GM19025 (cell line): ENCODE measurements around the gene KIAA1217.
A peak's percentile ranks its signal among the peaks of the same experiment; 100 is the strongest.

ENCODE experiments used
- ATAC-seq: cut with Tn5 transposase; IDR thresholded peaks from one replicate; pipeline ENCODE4 v1.9.1; 2021; ENCODE audit warnings: mild to moderate bottlenecking, low read depth, moderate library complexity; ENCODE audit not compliant: unreplicated experiment

Gene KIAA1217

DNA sequence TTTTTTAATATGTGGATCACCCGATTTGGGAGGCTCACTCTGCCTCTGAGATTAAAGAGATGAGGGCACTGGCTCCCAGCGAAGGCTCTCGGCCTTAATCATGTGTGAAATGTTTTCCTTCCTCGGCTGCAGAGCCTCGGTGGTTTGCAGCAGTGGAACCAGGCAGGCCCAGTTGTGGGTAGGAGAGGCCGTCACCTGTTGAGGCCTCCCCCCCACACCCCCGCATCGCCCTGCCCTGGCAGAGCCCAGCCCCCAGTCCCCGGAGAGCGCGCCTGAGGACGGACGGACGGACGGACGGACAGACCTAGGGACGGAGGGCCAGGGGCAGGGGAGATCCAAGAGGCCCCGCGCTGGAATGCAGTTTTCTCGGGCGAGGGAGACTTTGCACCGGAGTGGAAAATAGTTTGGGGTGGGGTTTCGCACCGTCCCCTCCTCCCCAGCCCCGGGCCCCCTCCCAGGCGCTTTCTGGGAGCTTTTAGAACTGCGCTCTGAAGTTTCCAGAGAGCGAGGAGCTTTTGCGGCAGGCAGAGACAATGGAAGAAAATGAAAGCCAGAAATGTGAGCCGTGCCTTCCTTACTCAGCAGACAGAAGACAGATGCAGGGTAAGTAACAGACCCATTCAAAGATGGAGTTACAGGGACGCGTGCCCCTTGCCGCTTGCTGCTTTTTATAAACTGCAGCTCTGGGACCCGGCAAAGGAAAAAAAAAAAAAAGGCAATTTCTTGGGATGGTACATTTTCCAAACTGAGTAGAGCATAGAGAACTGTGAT, at the start of gene KIAA1217:
Gene KIAA1217 (plus strand): TSS at position 478 of the 771 bp plus-strand sequence. CDS start 56 bp downstream, at position 534.
- ATAC-seq, result peak; percentile 18

DNA sequence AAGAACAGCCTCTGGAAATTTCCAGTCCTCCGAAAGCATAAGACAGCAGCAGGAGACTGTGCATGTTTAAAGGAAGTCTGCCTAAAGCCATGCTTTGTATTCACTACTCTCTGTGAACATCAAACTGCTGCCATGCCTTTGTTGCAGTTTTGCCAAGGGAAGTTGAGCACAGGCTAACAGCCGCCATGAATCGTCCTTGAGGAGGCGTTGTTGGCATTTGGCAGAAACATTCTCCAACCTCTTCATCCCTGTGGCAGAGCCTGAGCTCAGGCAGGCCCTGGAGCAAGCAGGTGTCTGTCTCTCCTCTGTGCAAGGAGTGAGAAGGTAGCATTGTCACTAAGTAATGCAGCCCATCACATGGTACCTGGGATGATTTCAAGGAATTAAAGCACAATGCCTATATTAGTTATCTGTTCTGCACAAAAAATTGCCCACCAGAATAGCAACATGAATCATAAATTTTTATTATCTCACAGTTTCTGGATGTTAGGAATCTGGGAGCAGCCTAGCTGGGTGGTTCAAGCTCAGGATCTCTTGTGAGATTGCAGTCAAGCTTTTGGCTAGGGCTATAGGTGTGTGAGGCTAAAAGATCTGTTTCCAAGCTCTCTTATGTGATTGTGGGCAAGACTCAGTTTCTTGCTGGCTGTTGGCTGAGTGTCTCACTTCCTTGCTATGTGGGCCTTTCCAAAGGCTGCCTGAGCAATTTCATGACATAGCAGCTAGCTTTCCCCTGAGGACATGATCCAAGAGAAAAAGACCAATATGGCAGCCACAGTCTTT, 46.5 kb upstream of the KIAA1217 start:
- no peak for ATAC-seq

DNA sequence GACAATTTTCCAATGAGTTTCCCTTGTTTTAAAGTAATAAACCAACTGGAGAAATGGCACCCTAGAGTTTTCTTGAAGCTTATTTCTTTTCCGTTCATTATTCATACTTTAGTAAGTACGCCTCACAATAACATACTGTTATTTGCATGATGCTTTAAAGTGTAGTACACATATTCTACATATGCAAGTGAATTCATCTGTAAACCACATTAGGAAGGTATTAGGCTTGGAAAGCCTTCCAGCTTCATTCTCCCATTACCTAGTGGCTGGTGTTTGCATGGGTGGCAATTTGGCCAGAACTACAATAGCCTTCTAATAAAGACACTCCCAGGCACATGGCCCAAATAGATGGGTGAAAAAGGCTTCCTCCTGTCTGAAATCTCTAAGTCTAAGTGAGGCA, 45.5 kb upstream of the KIAA1217 start:
- ATAC-seq, result no peak

DNA sequence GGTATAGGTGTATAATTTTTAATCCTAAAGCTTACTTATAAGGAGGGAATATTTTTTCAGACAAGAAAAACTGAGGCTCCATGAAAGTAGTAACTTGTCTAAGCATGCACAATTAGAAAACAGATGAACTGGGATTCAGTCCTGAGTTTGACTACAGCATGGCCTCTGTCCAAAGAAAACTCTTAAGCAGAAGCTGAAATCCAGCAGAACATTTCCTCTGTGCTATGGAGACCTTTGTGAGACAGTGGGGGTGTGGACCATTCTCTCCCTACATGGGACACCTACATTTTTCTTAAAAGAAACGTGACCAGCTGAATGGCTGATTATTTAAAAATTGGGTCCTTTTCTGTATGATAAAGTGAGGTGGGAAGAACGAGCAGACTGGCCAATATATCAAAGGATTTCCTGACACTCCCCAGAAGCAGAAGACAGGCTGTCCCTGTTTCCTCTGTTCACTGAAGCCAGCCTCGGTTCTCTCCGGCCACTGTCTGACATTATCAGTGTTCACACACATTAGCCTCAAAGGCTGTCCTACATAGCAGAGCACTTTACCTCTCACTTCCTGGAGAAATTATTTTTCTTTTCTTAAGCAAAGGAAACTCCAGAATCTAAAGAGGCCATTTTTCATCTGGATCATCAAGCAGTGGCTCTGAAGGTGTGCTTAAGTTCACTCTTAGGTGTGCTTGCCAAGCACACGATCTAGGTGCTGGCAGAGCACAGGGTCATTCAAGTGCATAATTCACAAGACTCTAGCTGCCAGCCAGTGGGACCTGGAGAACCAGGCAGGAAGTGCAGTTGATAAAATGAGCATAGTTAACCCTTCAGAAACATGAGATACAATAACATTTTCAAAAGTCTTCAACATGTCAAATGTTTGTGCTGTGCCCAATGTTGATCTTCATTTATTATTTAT, 40.4 kb upstream of the KIAA1217 start:
- no peak for ATAC-seq

- ATAC-seq, result no peak
Observed at GRCh38 chr10:24170199-24170598, 38.7 kb upstream of the KIAA1217 start.

DNA sequence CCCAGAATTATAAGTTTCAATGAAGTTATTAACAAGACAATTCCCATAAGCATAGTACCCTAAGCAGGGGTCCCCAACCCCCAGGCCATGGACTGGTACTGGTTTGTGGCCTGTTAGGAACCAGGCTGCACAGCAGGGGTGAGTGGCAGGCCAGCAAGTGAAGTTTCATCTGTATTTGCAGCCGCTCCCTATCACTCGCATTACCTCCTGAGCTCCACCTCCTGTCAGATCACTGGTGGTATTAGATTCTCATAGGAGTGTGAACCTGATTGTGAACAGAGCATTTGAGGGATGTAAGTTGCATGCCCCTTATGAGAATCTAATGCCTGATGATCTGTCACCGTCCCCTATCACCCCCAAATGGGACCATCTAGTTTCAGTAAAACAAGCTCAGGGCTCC, 36.0 kb upstream of the KIAA1217 start:
- ATAC-seq, result no peak

- no peak for ATAC-seq
Observed at GRCh38 chr10:24174014-24174413, 34.9 kb upstream of the KIAA1217 start.

DNA sequence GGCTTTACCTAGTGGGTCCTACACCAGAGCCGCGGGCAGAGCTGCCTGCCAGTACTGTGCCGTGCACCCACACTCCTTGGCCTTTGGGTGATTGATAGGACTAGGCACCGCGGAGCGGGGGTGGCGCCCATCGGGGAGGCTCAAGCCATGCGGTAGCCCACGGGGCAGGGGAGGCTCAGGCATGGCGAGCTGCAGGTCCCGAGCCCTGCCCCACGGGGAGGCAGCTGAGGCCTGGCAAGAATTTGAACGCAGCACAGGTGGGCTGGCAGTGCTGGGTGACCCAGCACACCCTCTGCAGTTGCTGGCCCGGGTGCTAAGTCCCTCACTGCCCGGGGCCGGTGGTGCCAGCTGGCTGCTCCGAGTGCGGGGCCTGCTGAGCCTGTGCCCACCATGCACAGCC, 32.3 kb upstream of the KIAA1217 start:
- no peak for ATAC-seq

GRCh38 chr10:24177636-24178035, 31.3 kb upstream of the KIAA1217 start:
- ATAC-seq, result no peak

DNA sequence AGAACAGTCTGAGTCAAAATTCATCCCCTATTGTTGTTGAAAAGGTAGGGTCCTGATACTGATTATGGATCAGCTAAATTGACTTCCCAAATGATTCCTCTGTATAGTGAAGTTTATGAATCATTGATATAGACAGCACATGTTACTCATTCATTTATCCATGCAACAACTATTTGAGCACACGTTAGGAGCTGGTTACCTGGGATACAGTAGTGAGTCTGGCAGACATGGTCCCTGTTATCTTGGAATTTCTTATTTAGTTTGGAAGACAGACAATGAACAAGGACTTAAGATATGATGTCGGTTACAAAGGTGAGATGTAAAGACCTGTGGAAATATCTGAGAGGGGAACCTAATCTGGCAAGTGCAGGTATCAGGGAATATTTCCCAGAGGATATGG, 28.0 kb upstream of the KIAA1217 start:
- ATAC-seq, result no peak

DNA sequence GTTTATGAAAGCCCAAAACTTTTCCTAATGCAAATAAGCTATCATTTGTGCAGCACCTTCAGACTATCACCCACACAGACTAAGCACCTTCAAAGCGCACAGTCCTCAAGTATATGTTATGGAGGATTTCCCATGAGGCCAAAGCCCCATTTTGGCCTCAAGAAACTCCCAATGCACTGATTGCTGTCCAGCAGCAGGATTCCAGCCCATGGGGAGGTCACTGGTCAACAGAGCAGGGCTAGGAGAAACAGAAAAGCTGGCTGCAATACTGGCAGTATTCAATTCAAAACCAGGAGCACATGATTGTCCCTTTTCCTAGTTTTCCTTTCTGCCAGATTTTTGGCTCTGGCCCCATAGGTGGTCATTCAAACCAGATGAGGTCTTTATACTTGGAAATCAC, 24.5 kb upstream of the KIAA1217 start:
- ATAC-seq, result no peak

DNA sequence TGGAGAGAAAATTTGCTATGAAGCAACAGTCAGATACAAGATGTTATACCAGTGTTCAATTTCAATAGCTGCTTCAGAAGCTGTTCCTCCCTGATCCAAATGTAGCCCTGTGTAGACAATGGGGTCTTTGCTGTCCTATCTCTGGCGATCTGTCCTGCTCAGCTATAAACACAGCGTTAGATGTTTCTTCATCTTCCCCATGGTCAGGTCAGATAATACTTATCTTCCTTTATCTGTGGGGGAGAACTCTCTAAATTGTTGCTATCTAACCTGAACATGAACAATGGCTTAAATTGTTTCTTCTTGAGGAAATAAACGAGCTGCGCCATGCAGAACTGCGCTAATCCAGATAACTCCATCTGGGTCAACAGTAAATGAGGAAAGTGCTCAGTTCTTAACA, 15.6 kb upstream of the KIAA1217 start:
- no peak for ATAC-seq

DNA sequence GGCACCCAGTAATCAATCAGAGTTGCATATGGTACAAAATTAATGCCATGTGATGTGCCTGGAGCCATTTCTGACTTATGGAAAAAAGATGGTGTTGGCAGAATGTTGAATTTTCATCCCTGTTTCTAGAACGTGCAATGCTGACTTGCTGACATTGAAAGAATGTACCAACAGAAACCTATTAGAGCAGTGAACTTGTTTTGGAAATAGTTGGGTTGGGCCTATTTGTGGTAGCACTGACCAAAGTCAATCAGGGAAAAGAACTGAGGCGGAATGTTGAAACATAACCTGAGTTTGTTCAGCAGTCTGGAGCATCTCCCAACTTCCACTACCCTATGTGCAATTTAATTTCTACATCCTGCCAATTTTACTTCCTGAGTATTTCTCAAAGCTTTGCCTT, 11.7 kb upstream of the KIAA1217 start:
- no peak for ATAC-seq

DNA sequence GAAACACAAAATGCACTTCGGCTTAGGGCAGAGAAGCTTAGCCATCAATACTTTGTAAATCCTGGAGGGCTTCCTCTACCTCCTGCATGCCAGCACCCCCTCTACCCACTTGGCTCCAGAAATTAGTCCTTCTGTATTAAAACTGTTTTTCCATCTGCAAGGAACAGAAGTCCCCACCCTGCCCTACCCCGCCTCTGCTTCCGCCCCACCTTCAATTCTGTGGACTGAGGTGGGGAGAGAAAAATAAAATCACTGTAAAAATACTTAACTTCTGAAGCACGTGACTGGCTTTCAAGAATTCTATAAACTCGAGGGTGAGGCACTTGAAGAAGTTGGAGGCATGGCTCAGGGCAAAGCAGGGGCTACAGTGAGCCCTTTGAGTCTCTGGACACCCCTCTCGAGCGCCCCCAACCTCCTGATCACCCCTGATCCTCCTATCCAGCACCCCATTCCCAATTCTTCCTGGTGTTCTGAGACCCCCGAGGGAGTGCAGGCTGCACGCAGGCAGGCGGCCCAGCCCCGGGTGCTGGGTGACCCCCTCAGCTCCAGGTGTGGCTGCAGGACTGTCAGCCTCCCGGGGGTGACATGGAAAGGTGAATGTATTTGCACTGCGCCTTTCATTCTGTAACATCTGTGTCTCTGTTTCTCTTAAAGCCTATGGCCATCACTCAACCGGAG, 7.3 kb upstream of the KIAA1217 start:
- no peak for ATAC-seq

GRCh38 chr10:24202181-24202570, 6.8 kb upstream of the KIAA1217 start:
- ATAC-seq, result no peak

GRCh38 chr10:24205821-24206220, 3.1 kb upstream of the KIAA1217 start:
- ATAC-seq, result no peak

- no peak for ATAC-seq
Observed at GRCh38 chr10:24206334-24206733, 2.6 kb upstream of the KIAA1217 start.

DNA sequence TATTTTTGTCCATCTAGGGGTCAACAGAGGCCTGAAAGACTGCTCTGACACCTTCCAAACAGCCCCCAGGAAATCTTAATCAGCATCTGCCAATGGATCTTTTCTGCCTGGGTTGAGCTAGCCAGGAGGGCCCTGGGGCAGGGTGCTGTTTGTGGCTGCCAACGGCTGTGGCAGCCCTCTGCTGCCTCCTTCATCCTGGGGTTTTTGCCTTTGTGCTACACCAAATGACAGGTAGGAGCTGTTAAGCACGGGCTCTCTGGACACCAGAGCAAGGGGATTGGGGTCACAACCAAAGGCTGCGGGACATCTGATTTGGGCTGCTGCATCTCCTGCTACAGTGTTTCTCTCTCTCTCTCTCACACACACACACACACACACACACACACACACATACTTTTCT, 2.0 kb upstream of the KIAA1217 start:
- ATAC-seq, result no peak

- ATAC-seq, result no peak
Observed at GRCh38 chr10:24207341-24207740, 1.6 kb upstream of the KIAA1217 start.
